GM12801 (cell line): ENCODE results near the gene AGRN.

Source experiments
- TF ChIP-seq, protein P1 (sequence below): IDR thresholded peaks from one replicate; pipeline ENCODE4 v1.5.1; 2011; ENCODE audit warnings: control low read depth; ENCODE audit not compliant: insufficient read length; ENCODE audit errors: extremely low read depth

AGRN gene

DNA sequence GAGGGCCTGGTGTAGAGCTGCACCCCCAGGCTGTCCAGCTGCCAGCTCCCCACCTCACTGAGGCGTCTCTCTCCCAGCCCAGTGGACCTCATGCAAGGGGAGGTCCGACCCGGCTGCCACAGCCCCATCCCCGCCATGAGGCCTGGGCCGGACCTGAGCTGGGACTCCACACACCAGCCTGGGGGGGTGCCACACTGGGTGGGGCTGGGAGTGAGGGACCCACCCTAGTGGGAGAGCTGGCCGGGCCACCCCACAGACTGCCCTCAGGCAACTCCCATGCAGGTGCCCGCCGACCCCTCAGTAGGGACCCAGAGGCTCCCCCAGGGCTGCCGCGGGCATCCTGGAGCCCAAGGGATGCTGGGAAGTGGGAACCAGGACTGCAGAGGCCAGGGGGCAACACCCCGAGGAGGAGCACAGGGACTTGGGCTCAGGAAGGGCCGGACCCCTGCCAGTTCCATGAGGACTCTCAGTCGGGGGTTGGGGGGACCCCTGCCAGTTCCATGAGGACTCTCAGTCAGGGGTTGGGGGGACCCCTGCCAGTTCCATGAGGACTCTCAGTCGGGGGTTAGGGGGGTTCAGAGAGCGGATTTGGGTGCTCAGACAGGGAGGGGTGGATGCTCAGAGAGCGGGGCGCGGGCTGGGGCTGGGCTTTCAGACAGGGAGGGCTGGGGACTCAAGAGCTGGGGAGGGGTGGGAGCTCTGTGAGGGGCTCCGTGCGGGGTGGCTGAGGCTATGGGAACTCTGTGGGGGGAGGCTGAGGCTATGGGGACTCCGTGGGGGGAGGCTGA is 55.4 kb downstream of the AGRN start:
- TF ChIP-seq, protein P1, sequence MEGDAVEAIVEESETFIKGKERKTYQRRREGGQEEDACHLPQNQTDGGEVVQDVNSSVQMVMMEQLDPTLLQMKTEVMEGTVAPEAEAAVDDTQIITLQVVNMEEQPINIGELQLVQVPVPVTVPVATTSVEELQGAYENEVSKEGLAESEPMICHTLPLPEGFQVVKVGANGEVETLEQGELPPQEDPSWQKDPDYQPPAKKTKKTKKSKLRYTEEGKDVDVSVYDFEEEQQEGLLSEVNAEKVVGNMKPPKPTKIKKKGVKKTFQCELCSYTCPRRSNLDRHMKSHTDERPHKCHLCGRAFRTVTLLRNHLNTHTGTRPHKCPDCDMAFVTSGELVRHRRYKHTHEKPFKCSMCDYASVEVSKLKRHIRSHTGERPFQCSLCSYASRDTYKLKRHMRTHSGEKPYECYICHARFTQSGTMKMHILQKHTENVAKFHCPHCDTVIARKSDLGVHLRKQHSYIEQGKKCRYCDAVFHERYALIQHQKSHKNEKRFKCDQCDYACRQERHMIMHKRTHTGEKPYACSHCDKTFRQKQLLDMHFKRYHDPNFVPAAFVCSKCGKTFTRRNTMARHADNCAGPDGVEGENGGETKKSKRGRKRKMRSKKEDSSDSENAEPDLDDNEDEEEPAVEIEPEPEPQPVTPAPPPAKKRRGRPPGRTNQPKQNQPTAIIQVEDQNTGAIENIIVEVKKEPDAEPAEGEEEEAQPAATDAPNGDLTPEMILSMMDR = no peak

DNA sequence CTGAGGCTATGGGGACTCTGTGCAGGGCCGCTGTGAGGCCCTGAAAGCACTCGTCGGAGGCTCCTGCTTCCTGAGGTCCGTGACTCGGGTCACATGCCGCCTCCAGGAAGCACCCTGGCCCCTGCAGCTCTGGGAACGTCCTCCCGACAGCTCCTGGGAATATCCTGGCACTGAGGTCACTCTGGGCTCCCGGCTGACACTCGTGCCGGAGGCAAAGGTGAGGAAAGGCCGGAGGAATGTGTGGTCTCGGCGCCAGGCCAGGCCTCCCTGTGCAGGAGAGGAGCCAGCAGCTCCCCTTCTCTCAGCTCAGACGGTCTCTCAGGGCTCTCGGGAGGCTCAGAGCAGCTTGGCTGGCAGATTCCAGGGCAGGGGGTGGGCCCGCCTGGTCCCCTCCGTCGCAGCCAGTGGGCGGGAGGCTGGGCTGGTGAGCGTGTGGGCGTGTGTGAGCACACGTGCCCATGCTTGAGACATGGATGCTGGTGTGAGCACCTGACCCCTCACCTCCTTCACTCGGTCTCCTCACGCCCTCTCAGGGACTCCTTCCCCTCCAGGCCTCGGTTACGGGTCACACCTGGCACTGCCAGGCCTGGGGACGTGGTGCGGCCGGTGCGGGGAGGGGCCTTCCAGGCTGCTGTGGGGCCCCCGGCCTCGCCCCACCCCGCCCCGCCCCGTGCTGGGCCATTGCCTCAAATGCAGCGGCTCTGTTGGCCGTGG is 59.6 kb downstream of the AGRN start:
- TF ChIP-seq, protein P1 = no peak

DNA sequence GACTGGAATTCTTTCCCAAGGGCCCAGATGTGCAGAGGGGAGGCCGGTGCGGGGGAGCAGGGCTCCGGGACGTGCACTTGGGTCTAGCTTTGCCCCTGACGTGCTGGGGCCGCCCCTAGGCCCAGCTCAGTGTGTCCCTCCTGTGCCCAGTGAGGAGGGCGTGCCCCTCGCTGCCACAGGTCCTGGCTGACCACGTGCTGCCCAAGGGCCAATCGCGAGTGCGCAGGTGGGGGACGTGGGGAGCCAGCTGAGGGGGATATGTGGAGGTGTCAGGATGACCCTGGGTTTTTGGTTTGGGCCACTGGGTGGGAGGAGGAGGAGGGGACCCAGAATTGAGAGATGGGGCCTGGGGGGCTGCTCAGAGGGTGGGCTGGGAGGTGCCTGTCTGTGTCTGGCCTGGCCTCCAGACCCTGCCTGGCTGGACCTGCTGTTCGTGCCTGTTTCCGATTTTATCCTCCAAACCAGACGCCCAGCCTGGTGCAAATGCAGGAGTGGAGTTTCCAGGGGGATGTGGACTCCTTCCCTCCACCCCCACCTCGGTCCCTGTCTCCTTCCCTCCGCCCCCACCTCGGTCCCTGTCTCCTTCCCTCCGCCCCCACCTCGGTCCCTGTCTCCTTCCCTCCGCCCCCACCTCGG is 60.3 kb downstream of the AGRN start:
- TF ChIP-seq, protein P1 = no peak

DNA sequence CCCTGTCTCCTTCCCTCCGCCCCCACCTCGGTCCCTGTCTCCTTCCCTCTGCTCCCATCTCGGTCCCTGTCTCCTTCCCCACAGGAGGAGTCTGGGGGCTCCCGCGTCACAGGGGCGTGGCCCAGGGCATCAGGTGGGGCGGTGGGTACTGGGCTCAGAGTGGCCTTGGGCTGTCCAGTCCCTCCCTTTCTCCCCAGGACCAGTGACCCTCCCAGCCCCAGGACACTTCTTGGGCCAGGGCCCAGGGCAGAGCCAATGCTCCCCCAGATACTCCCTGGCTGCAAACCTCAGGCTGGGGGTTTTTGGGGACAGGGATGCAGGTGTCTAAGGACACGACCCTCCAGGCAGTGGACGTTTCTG is 61.0 kb downstream of the AGRN start:
- TF ChIP-seq, protein P1 = no peak

DNA sequence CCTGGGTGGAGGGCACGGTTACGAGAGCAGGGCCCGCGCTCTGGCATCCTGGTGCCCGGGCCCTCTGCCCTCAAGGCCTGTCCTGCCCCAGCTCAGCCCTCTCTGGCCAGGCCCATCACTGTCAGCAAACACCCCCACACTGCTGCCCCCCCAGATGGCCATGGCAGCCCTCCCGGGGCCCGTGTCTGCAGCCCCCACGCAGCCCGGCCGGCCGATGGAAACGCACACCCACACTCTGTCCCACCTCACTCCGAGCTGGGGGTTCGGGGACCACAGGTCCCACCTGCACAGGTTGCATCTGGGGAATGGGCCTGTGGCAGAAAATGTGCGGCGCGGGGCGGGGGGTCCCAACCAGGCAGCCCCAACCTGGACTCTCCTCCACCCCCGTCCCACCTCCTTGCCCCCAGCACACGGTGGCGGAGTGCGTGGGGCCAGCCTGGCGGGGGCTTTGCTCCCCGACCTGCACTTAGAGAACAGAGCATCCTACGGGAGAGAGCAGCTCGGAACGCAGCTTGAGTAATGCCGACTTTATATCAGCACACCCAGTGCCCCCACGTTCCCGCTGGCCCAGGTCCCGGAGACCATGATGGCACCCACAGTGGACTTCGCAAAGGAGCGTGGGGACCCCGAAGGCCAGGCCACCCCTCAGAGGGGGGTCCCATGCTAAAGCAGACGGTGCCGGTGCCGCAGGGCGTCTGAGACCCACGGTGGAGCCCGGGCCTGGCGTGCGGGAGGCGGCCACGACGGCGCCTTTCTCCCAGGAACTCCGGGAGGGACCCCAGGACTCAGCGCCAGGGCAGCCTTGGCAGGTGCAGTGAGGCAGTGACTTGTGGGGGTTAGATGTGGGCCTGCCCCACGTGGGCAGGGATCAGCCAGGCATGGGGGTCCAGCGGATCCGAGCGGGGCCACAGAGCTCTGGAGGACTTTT is 61.7 kb downstream of the AGRN start:
- TF ChIP-seq, protein P1 = no peak

DNA sequence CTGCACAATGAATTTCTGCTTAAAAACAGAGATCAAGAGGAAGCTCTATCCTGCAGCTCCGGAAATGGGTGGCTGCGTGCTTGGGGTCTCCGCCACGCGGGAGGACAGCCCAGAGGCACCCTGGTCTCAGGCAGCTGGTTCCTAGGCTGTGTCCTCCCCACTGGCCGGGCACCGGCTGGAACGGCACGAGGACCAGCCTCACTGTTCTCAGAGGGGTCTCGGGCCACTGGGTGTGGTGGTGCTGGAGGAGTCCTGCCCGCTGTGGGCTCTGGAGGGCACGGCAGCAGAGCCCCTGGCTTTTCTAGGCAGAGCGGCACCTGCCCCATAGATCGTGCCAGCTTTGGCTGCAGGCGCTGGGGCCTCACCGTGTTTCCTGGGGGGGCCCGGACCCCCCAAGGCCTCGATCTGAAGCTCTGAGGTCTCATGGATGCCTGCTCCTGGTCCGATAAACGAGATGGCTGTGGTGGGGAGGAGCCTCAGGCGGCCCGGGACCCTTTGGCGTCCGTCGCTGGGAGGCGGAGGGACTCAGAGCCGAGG is 62.4 kb downstream of the AGRN start:
- TF ChIP-seq, protein P1 = no peak
